ENCODE measurements around the gene PLA2G4B.

GRCh38 chr15:41790169-41790568 lies 48.5 kb upstream of the PLA2G4B start:
- no peak for TF ChIP-seq CTCF (IDR thresholded peaks at IDR 0.05)
- TF ChIP-seq POLR2AphosphoS5 (IDR thresholded peaks at IDR 0.05) = no peak
- no peak for TF ChIP-seq POLR2A (IDR thresholded peaks at IDR 0.05)
- no peak for TF ChIP-seq EP300 (IDR thresholded peaks at IDR 0.05)

Data from sigmoid colon (tissue), 4 donors.